Measurements from ENCODE around the gene GABARAPL1.

- TF ChIP-seq CTCF (IDR thresholded peaks at IDR 0.05), result no peak
- no peak for TF ChIP-seq POLR2AphosphoS5 (IDR thresholded peaks at IDR 0.05; ENCODE audit: low read depth, low read length)
- TF ChIP-seq REST (IDR thresholded peaks at IDR 0.05; ENCODE audit: insufficient read depth in 1 of 2, low read depth in 2 of 2, low read length in 1 of 2), result no peak
- TF ChIP-seq SIN3A (IDR thresholded peaks at IDR 0.05; ENCODE audit: borderline replicate concordance, insufficient read depth, low read depth, low read length), result no peak
These were observed 25.8 kb downstream of the GABARAPL1 start for GRCh38 chr12:10238526-10238925.

All from Panc1 (cell line).